MM.1S (cell line): Measurements from ENCODE around the gene CAMLG.
"Not testable (repeated sequence)": the region's sequence is repeated elsewhere in the genome, so short reads cannot be mapped to it uniquely, and the experiment has no call there.

Source experiments
- EZH2 ChIP-seq: fragments of 300-600 bp; sonication (generic); optimal IDR thresholded peaks from 2 replicates; pipeline ENCODE3; 2017; ENCODE audit warnings: low read depth, mild to moderate bottlenecking, antibody characterized with exemption, low read length, mixed read lengths
- EZH2phosphoT487 ChIP-seq: fragments of 300-600 bp; sonication (generic); IDR thresholded peaks from 2 replicates; pipeline ENCODE4 v1.6.1; 2018; ENCODE audit warnings: antibody characterized with exemption, low read length
- TF ChIP-seq, protein P1 (sequence below): fragments of 300-600 bp; sonication (generic); IDR thresholded peaks from 2 replicates; pipeline ENCODE4 v1.5.1; 2016; ENCODE audit warnings: antibody characterized with exemption, low read length, mixed read lengths

DNA sequence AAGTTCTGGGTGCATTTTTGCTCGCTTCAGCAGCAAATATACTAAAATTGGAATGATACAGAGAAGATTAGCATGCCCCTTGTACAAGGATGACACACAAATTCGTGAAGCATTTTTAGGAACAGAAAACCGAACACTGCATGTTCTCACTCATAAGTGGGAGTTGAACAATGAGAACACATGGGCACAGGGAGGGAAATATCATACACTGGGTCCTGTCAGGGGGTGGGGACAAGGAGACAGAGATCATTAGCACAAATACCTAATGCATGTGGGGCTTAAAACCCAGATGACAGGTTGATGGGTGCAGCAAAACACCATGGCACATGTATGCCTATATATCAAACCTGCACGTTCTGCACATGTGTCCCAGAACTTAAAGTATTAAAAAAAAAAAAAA, 22.9 kb upstream of the CAMLG start:
- not testable (repeated sequence) for TF ChIP-seq EZH2phosphoT487, EZH2
- TF ChIP-seq, protein P1, sequence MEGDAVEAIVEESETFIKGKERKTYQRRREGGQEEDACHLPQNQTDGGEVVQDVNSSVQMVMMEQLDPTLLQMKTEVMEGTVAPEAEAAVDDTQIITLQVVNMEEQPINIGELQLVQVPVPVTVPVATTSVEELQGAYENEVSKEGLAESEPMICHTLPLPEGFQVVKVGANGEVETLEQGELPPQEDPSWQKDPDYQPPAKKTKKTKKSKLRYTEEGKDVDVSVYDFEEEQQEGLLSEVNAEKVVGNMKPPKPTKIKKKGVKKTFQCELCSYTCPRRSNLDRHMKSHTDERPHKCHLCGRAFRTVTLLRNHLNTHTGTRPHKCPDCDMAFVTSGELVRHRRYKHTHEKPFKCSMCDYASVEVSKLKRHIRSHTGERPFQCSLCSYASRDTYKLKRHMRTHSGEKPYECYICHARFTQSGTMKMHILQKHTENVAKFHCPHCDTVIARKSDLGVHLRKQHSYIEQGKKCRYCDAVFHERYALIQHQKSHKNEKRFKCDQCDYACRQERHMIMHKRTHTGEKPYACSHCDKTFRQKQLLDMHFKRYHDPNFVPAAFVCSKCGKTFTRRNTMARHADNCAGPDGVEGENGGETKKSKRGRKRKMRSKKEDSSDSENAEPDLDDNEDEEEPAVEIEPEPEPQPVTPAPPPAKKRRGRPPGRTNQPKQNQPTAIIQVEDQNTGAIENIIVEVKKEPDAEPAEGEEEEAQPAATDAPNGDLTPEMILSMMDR = not testable (repeated sequence)
